Neutrophil (primary cell): ENCODE results near the gene CMBL.
"Not testable (repeated sequence)": the region's sequence is repeated elsewhere in the genome, so short reads cannot be mapped to it uniquely, and the experiment has no call there.

Source experiments
- H3K27ac ChIP-seq: fragments of 200-600 bp; sonication (generic); 2 replicates; pipeline ENCODE4 v1.5.1; 2016; ENCODE audit warnings: mild to moderate bottlenecking, moderate library complexity
- H3K27me3 ChIP-seq: fragments of 200-600 bp; sonication (generic); 2 replicates; pipeline ENCODE4 v1.6.0; 2016; ENCODE audit warnings: mild to moderate bottlenecking
- H3K36me3 ChIP-seq: fragments of 200-600 bp; sonication (generic); 2 replicates; pipeline ENCODE4 v1.5.1; 2017
- H3K4me1 ChIP-seq, 2 experiments: fragments of 200-600 bp in 1 of 2; sonication (generic) in 1 of 2; 1 replicate in 1 of 2; 2 replicates in 1 of 2; pipeline versions ENCODE4 v1.5.1 to v1.6.1; 2013 to 2016; ENCODE audit warnings: low read depth in 1 of 2, low read length in 1 of 2, mild to moderate bottlenecking in 1 of 2, moderate library complexity in 1 of 2; ENCODE audit not compliant: control insufficient read depth in 1 of 2, insufficient read depth in 1 of 2
- H3K4me3 ChIP-seq, 2 experiments: fragments of 200-600 bp in 1 of 2; sonication (generic) in 1 of 2; 1 replicate in 1 of 2; 2 replicates in 1 of 2; pipeline ENCODE4 v1.5.1; 2013 to 2016; ENCODE audit warnings: low read depth in 1 of 2, low read length in 1 of 2, mild to moderate bottlenecking in 1 of 2, moderate library complexity in 1 of 2
- H3K9me3 ChIP-seq: fragments of 200-600 bp; sonication (generic); 2 replicates; pipeline ENCODE4 v1.5.1; 2016
- CTCF ChIP-seq: fragments of 200-600 bp; sonication (generic); IDR thresholded peaks from 2 replicates; pipeline ENCODE4 v1.5.1; 2016; ENCODE audit warnings: antibody characterized with exemption

CMBL gene

GRCh38 chr5:10317825-10318682, 10.4 kb upstream of the CMBL start:
- Histone ChIP-seq H3K27ac (no peak overlapping the region), H3K9me3 (no peaks in the 10 kb centered on the region), H3K36me3 (no peaks in the 10 kb centered on the region), H3K4me1 (no peaks in the 10 kb centered on the region), H3K4me3 (no peak overlapping the region), H3K27me3 (no peaks in the 10 kb centered on the region)
- no peak for TF ChIP-seq CTCF

- no peaks in the 10 kb centered on the region for H3K36me3 ChIP-seq
- H3K27me3 ChIP-seq, result no peaks in the 10 kb centered on the region
- no peak for TF ChIP-seq CTCF
- H3K9me3 ChIP-seq, result no peaks in the 10 kb centered on the region
- H3K27ac ChIP-seq, result no peak overlapping the region
- no peak overlapping the region for H3K4me3 ChIP-seq
- no peaks in the 10 kb centered on the region for H3K4me1 ChIP-seq
These were observed 8.3 kb upstream of the CMBL start for GRCh38 chr5:10315824-10316509.

GRCh38 chr5:10315201-10315600, 7.5 kb upstream of the CMBL start:
- TF ChIP-seq CTCF, result no peak
- Histone ChIP-seq H3K4me3 (no peak overlapping the region), H3K27ac (no peak overlapping the region), H3K27me3 (no peaks in the 10 kb centered on the region), H3K36me3 (no peaks in the 10 kb centered on the region), H3K4me1 (no peaks in the 10 kb centered on the region), H3K9me3 (no peaks in the 10 kb centered on the region)

- Histone ChIP-seq H3K27me3 (peaks cover 31% of the 10 kb centered on the region), H3K27ac (no peak overlapping the region), H3K9me3 (no peaks in the 10 kb centered on the region), H3K4me3 (no peak overlapping the region), H3K4me1 (peaks cover 6% of the 10 kb centered on the region in 2 experiments), H3K36me3 (no peaks in the 10 kb centered on the region)
- no peak for TF ChIP-seq CTCF
These were observed 4.1 kb upstream of the CMBL start for GRCh38 chr5:10311595-10312425.

- H3K4me1 ChIP-seq, H3K27ac ChIP-seq, H3K4me3 ChIP-seq, H3K9me3 ChIP-seq, H3K36me3 ChIP-seq: not testable (repeated sequence)
- H3K27me3 ChIP-seq, result peaks cover 39% of the 10 kb centered on the region
These were observed 3.3 kb upstream of the CMBL start for GRCh38 chr5:10310835-10311570.
